ENCODE data around the gene SBNO2.

Gene SBNO2, protein sequence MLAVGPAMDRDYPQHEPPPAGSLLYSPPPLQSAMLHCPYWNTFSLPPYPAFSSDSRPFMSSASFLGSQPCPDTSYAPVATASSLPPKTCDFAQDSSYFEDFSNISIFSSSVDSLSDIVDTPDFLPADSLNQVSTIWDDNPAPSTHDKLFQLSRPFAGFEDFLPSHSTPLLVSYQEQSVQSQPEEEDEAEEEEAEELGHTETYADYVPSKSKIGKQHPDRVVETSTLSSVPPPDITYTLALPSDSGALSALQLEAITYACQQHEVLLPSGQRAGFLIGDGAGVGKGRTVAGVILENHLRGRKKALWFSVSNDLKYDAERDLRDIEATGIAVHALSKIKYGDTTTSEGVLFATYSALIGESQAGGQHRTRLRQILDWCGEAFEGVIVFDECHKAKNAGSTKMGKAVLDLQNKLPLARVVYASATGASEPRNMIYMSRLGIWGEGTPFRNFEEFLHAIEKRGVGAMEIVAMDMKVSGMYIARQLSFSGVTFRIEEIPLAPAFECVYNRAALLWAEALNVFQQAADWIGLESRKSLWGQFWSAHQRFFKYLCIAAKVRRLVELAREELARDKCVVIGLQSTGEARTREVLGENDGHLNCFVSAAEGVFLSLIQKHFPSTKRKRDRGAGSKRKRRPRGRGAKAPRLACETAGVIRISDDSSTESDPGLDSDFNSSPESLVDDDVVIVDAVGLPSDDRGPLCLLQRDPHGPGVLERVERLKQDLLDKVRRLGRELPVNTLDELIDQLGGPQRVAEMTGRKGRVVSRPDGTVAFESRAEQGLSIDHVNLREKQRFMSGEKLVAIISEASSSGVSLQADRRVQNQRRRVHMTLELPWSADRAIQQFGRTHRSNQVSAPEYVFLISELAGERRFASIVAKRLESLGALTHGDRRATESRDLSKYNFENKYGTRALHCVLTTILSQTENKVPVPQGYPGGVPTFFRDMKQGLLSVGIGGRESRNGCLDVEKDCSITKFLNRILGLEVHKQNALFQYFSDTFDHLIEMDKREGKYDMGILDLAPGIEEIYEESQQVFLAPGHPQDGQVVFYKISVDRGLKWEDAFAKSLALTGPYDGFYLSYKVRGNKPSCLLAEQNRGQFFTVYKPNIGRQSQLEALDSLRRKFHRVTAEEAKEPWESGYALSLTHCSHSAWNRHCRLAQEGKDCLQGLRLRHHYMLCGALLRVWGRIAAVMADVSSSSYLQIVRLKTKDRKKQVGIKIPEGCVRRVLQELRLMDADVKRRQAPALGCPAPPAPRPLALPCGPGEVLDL (N-terminal part only)

DNA sequence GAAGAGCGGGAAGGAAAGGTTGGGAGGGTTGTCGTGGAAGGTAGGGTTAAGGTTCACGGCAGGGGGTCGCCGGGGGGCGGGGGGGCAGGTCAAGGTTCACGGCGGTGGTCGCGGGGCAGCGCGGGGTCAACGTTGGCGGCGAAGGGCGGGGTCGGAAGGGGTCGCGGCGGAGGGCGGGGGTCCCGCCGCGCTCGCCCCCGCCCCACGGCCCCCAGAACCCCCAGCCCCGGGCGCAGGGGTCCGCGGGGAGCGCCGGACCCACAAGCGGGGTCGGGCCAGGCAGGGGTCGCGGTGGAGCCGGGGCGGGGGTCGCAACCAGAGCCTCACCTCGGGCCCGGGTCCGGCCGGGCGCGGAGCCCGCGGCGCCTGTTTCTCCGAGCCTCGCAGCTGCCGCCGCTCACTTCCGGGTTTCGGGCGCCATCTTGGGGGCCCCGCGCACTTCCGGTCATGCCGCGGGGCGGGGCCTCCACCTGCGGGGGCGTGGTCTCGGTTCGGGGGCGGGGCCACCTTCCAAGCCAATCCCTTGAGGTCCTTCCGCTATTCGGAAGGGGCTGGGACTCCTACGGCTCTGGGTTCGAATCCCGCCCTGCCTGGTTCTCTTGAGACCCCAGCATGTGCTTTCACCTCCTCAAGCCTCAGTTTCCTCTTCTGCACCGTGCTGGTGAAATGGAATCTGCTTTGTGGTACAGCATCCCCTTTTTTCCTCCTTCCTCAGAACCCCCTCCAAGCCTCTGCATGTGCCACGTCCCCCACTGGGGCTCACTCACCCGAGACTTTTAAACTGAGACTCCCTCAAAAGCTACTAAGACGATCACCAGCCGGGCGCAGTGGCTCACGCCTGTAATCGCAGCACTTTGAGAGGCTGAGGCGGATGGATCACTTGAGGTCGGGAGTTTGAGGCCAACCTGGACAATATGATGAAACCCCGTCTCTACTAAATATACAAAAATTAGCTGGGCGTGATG, at the start of gene SBNO2:
TSS of gene SBNO2 (minus strand) at position 424 of the 965 bp plus-strand sequence. CDS start 19,992 bp downstream, outside the sequence.
- no peak for FAIRE-seq

DNA sequence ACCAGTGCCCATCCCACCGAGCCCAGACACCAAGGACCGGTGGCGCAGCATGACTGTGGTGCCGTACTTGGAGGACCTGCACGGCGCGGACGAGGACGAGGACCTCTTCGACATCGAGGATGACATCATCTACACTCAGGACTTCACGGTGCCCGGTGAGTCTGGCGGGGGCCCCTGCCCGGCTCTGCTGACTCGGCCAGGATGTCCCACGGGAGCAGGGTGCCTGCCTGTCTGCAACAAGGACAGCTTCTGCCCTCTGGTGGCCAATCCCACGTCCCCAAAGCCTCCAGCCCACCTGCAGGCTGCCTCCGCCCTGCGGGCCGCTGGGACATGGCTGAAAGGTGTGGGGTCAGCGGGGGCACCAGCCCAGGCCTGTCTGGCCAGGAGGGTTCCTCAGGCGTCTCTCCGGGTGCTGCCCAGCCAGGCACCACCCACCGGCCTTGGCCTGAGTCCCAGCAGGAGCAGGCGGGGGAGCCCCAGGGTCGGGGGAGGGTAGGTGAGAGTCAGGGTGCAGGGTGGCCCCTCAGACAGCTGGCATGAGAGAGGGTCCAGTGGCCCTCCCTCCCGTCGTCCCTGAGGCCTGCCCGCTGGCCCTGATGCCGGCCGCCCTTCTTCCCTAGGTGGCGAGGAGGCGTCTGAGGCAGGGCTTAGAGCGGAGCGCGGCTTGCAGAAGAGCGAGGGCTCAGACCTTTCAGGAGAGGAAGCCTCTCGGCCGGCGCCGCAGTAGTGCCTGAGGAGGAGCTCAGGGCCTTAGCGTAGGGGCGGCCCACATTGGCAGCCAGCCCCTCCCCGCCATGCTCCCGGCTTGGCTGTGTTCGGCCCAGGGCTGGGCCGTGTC, 49.2 kb upstream of the SBNO2 start:
- FAIRE-seq, result no peak

DNA sequence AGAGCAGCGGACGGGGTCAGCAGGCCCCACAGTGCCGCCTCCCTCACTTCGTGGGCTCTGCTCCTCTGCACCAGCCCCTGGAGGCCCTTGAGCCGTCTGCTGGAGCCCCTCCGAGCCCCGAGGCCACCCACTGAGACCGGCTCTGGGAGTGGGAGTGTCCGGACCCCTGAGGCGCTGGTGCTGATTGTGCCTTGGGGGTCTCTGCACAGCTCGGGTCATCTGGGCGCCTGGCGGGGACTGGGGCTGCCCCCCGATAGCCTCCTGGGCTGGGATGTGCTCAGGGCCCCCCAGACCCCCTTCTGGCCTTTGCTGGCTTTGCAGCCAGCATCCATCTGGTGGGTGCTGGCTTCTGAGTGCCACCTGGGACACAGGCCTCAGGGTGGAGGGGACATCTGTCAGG, 48.3 kb upstream of the SBNO2 start:
- FAIRE-seq, result no peak

DNA sequence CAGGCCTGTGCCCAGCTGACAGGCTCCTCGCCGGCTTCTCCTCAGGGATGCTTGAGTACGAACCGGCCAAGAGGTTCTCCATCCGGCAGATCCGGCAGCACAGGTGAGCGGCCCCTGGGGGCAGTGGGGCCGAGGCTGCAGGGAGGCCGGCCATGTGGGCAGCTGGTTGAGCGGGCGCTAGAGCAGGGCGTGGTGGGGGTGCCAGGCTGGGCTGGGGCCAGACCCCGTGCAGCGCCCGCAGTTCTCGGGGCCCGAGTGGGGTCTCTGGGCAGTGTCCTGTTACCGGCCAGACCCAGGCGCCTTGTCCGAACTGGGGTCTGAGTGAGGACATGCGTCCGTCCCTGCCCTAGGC, 47.8 kb upstream of the SBNO2 start:
- no peak for FAIRE-seq

DNA sequence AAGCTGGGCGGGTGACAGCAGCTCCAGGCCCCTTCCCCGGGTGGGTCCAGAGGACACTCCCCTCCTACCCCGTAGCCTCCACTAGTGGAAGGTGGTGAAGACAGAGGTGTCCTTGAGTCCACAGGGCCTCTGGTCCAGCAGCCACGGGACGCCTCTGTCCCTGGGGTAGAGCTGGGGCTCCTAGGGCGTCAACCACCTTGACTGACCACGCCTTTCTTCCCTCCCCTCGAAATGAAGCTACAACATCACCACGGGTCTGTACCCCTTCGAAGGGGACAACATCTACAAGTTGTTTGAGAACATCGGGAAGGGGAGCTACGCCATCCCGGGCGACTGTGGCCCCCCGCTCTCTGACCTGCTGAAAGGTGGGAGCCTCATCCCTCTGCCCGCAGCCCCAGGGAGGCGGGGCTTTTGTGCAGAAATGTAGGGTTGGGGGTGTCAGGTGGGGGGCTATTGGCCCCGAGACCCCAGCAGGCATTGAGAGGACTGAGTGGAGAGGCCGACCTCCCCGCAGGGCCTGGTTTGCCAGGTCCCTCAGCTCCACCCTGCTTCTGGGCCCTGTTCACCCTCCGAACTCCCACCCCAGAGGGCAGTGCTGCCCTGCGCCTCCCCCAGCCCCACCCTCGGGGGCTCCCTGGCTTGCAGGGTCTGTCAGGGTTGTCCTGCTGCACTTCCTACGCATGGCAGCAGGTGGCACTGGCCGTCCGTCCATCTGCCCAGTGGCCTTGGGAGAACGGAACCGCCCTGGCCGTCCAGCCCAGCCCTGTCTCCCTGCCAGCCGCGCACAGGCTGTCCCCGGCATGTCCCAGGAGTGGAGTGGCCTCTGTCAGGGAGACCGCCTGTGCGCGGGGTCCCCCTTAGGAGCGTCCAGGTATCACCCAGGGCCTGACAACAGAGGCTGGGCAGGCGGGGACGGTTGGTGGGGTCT, 47.2 kb upstream of the SBNO2 start:
- FAIRE-seq, result no peak

DNA sequence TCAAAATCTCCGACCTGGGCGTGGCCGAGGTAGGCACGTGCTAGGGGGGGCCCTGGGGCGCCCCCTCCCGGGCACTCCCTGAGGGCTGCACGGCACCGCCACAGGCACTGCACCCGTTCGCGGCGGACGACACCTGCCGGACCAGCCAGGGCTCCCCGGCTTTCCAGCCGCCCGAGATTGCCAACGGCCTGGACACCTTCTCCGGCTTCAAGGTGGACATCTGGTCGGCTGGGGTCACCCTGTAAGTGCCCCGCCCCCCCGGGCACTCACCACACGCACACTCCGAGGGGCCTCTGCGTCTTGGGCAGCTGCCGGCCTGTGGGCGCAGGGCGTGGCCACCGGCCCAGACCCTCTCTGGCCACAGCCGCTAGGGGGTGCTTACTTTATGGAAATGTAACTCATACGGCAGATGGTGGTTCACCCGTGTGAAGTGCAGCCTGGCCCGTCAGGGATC, 46.4 kb upstream of the SBNO2 start:
- FAIRE-seq, result no peak

DNA sequence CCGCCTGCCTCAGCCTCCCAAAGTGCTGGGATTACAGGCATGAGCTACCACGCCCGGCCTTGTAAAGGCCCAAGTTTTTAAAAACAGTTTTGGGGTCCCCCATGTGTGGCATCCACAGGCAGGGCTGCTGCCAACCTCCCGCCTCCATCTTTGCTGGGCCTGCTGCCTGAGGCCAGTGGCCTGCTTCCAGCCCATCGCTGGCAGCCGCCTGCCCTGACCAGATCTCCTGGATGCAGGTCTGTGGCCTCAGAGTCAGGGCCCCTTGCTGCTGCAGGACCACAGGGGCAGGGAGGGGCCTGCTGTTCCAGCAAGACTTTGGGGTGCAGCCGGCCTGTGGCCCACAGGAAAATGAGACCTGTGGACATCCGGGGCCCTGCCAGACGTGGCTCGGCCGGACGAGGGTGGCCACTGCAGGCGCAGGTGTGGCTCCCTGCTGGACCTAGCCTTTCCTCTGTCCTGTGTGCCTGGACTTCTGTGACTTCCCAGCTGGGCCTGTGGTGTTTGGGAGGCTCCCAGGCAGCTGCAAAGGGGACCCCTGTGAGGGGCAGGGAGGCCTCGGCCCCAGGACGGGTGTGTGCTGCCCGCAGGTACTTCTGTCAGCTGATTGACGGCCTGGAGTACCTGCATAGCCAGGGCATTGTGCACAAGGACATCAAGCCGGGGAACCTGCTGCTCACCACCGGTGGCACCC, 45.9 kb upstream of the SBNO2 start:
- FAIRE-seq, result no peak

DNA sequence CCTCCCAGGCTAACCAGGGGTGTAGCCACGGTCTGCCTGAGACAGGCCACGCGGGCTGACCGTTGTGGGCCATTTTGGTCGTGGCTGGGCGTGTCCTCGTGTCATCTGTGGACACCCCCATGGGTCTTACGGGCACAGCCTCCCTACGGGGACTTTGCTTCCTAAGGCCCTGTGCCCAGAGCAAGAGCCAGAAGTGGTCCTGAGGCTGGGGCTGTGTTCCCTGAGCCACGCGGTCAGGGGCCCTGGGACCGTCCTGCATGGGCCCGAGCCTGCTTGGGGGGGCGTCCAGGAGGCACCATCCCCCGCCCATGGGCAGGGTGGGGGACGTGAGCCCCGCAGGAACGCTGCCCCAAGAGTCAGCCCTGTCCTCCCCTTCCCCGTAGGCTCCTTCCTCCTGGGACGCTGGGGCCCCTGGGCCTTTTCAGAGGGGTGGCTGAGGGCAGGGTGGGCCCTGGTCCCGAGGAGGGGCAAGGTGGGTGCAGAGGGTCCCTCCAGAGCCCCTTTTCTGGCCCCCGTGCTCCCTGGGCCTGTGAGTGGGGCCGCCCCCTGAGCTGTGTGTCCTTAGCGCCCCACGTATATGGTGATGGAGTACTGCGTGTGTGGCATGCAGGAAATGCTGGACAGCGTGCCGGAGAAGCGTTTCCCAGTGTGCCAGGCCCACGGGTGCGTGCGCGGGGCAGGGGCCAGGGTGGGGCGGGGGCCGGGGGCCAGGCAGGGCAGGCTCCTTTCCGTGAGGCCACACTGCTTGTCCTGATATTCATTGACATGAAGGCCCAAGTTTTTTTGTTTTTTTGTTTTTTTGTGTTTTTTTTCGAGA, 44.9 kb upstream of the SBNO2 start:
- FAIRE-seq, result no peak

DNA sequence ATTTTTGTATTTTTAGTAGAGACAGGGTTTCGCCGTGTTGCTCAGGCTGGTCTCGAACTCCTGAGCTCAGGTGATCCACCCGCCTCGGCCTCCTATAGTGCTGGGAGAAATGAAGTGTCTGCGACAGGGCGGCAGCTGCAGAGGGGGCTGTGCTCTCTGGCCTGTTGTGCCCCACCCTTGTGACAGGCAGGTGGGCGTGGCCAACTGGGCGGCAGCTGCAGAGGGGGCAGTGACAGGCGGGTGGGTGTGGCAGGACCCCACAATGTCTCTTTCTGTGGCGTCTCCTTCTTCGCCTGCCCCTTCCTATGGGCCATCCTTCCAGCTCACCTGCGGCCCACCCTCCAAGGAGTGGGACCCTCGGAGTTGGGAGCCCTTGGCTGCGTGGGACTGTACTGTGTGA, 43.3 kb upstream of the SBNO2 start:
- no peak for FAIRE-seq

DNA sequence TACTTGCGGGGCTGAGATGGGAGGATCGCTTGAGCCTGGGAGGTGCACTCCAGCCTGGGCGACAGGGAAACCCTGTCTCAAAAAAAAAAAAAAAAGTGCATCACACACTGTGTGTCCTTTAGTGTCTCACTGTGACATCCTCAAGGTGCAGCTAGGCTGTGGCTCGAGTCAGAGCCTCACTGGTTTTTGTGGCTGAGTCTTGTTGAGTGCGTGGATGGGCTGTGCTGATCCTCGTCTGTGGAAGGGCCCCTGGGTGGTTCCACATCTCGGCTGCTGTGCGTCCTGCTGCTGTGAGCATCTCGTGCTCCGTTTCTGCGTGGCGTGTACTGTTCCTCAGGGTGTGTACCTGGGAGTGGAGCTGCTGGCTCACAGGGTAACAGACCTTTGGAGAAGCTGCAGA, 42.7 kb upstream of the SBNO2 start:
- no peak for FAIRE-seq

DNA sequence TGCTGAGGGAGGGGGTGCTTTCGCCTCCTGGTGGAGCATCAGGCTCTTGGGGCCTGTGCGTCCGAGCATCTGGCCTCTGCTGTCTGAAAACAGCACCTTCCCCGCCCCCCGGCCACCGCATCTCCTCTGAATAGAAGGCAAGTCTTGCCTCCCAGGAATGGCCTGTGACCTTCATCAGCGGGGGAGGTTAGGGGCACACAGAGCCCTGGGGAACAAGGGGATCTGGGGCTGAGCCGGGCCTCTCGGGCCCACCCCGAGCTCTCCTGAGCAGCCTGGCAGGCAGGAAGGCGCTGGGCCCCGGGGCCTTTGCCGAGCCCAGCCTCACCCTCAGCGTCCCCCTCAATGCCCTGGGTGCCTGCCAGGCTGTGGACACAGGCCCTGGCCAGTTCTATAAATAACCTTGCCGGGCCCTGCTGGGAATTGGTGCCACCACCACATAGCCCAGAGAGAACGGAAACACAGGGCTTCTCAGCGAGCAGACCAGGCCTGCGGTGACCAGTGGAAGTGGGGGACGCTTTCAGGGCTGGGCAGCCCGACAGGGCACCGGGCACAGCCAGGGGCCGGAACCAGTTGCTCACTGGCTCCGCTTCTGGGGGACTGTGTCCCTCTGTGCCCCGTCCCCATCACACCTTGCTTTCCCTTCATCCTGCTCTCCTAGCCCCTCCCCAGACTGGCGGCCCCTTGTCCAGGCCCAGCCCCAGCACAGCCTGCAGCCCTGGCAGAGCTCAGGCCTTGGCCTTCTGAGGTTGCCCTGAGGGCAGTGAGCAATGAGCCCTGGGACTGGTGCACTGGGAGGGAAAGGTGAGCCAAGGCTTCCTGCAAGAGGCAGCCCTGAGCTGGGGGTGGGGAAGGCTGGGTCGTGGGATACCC, 41.0 kb upstream of the SBNO2 start:
- no peak for FAIRE-seq

DNA sequence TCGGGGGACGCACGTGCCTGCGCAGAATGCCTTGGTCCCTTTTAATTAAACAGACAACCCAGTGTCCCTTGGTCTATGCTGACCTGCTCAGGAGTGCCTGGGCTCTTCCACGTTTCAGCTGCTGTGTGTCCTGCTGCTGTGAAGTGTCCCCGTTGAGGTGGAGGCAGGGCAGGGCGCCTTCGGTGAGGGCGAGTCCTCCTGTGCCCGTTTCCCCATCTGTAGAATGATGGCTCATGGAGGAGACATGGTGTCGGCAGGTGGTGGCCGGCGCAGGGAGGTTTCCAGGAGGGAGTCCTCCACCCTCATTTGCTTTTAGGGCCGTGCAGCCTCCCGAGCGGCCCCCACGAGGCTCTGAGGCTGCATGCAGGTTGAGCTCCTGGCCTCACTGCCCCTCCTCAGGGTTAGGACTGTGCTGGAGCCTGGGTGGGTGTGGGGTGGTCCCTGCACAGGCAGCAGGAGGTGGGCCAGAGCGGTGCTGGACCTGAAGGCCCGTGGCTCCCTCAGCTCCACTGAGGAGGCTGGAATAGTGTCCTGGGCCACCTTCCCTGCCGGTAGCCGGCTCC, 40.3 kb upstream of the SBNO2 start:
- no peak for FAIRE-seq

DNA sequence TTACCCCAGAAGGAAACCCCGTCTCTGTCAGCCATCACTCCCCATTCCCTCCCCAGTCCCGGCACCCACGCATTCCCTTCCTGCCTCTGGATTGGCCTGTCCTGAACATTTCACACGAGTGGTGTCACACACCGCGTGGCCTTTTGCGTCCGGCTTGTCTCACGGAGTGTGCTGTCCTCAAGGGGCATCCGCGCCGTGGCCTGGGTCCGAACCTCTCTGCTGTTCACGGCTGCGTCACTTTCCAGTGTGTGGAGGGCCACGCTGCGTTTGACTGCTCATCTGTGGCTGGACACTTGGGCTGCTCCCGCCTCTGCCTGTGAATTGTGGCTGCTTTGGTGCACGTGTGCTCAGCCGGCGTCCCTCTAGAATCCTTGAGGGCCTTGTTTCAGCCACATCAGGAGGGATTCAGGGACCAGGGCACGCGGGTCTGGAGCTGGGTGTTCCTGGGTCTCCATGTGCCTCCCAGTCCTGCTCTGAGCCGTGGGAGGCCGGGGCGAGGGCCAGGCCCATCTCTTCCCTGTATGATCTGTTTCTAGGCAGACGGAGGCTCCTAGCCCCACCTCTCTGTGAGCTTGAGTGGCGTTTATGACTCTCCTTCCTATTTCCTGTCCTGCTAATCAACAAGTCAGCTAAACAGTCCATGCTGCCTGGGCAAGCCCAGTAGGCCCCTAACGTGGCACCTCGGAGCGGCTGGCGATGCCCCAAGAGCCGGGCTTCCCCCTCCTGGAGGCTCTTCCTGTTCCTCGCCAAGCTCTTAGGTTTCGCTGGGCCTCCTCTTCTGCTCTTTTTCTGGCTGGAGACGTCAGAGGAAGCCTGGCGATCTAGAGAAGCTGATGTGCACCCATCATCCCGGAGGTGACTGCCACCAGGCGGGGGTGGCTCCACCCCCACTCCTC, 39.6 kb upstream of the SBNO2 start:
- FAIRE-seq, result no peak

DNA sequence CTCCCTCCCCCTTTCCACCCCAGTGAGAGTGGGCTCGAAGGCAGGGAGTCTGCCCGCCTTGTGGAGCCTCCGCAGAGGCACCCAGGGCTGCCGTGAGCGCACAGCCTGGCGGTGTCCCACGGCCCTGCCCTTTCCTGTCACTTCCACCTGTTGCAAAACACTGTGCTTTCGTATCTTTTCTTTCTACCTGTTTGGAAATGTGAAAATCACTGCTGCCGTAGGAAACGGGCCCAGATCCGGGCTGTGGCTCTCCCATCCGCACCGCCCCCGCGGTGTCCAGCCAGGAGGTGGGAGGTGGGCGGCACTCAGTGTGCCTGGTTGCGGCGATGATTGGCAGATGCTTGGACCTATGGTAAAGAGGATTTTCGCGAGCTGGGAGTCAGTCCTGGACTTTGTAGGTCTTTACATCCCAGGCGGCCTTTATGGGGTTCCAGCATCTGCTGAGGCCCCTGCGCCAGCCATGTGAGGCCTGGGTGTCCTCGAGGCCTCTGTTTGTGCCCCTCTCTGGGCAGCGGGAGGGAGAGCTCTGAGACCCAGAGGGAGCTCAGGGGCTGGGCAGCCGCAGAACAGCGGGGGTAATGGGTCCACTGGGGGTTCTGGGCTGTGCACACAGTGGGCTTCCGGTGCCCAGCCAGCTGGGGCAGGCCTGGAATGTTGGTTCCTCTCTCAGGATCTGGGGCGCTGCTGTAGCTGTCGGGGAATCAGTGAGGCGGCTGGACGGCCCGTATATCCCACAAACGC, 37.6 kb upstream of the SBNO2 start:
- FAIRE-seq, result no peak

DNA sequence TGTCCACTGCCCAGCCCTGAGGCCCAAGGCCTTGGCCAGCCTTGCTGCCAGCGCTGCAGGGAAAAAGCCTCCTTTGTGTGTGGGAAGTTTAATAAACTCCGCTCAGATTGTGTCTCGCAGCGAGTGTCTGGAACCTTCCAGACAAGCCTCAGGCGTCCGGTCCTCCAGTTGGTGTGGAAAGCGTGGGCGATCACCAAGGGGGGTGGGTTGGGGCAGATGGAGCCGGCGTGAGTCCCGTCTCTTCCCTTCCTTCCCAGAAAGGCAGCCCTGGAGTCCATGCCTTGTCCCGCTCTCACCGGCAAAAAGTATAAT, 36.1 kb upstream of the SBNO2 start:
- no peak for FAIRE-seq
